Transverse colon (tissue), 4 donors: ENCODE data around the gene CNST. TPM values are rescaled to one million over a fixed set of nuclear protein-coding genes. Genes with fewer than 3 reads are reported as not detected.
"Not testable (repeated sequence)": the region's sequence is repeated elsewhere in the genome, so short reads cannot be mapped to it uniquely, and the experiment has no call there.

Experiments used
- DNase-seq: peaks from one replicate; pipeline ENCODE4 v3.0.0-alpha.2; 2019
- H3K27ac ChIP-seq, 4 donors: fragments of 200-600 bp; sonication (generic); 2 replicates each; pipeline ENCODE4 v1.5.1; 2016 to 2018; ENCODE audit warnings: inconsistent platforms in 4 of 4
- H3K27me3 ChIP-seq: fragments of 200-600 bp; sonication (generic); 2 replicates; pipeline ENCODE4 v1.5.1; 2017; ENCODE audit warnings: inconsistent platforms
- H3K36me3 ChIP-seq, 4 donors: fragments of 200-600 bp; sonication (generic); 2 replicates each; pipeline ENCODE4 v1.5.1; 2017 to 2019; ENCODE audit warnings: inconsistent platforms in 4 of 4
- H3K4me1 ChIP-seq, 4 donors: fragments of 200-600 bp; sonication (generic); 2 replicates each; pipeline ENCODE4 v1.5.1; 2017 to 2020; ENCODE audit warnings: inconsistent platforms in 4 of 4
- H3K4me3 ChIP-seq, 4 donors: fragments of 200-600 bp; sonication (generic); 1 replicate in 1 of 4; 2 replicates in 3 of 4; pipeline versions ENCODE4 v1.5.1 to v1.6.1; 2017 to 2019; ENCODE audit warnings: inconsistent platforms in 4 of 4
- H3K9me3 ChIP-seq, 2 donors: fragments of 200-600 bp; sonication (generic); 2 replicates each; pipeline ENCODE4 v1.5.1; 2017 to 2019; ENCODE audit warnings: inconsistent platforms in 2 of 2
- CTCF ChIP-seq, 5 experiments: fragments of 200-600 bp in 3 of 5; fragments of 450-650 bp in 2 of 5; sonication (generic) in 3 of 5; IDR thresholded peaks; 1 replicate in 2 of 5; 2 replicates in 3 of 5; pipeline ENCODE4 v1.5.1; 2016 to 2017; ENCODE audit warnings: antibody characterized with exemption in 5 of 5, inconsistent platforms in 3 of 5, mild to moderate bottlenecking in 2 of 5, moderate library complexity in 1 of 5
- EP300 ChIP-seq: sonication (generic); formaldehyde crosslinking; IDR thresholded peaks from one replicate; pipeline ENCODE4 v1.6.1; 2017; ENCODE audit warnings: antibody characterized with exemption, low read depth
- POLR2A ChIP-seq: fragments of 450-650 bp; IDR thresholded peaks from one replicate; pipeline ENCODE4 v1.6.1; 2016; ENCODE audit warnings: antibody characterized with exemption, mild to moderate bottlenecking, moderate library complexity
- POLR2AphosphoS5 ChIP-seq, 3 donors: sonication (generic); formaldehyde crosslinking; IDR thresholded peaks; one replicate each; pipeline ENCODE4 v1.6.1; 2016; ENCODE audit warnings: antibody characterized with exemption in 3 of 3
- WGBS, 2 donors: methylation state at CpG; one replicate each; pipeline ENCODE4 v1.1.5; 2018; ENCODE audit warnings: low coverage in 1 of 2; 5-methylcytosine and 5-hydroxymethylcytosine counted together
- in situ Hi-C, 4 donors: fragments of 200-750 bp; cut with MboI; loops; one replicate each; pipeline versions ENCODE4 v1.15.0 to v1.15.1; 2017; ENCODE audit warnings: low sequenced_read_pairs in 3 of 4, low pct_ligation_motif_present in 1 of 4, low pct_unique_long_range_greater_than_20kb in 1 of 4
- intact Hi-C: fragments of 100-400 bp; cut with DNase I; formaldehyde crosslinking; loops from one replicate; pipeline ENCODE4 v1.15.1; 2023; ENCODE audit warnings: low total_unique reads
- total RNA-seq, 4 donors: library from RNA; depleted of rRNA; stranded (reverse); fragments of >200 nt; gene quantifications; one replicate each; pipeline ENCODE4 v1.1.0, GENCODE V29; 2016

The CNST gene
- total RNA-seq, 4 donors from 2014 or later = 44.0 to 83.0 (median 53.5) TPM

- Histone ChIP-seq H3K4me1 (peaks cover 0 to 8% (median 0%) of the 10 kb centered on the region in 4 donors), H3K36me3 (peaks cover 0 to 11% (median 0%) of the 10 kb centered on the region in 4 donors), H3K27me3 (no peaks in the 10 kb centered on the region), H3K27ac (peak overlapping the region; percentile 36 to 69 (median 55)), H3K9me3 (no peaks in the 10 kb centered on the region), H3K4me3 (no peak overlapping the region)
- TF ChIP-seq POLR2A (no peak), POLR2AphosphoS5 (IDR thresholded peaks at IDR 0.05) (no peak), EP300 (no peak)
- DNase-seq = no peak
- in situ Hi-C loops = no loop called here
- intact Hi-C loops = no loop called here
- WGBS, 2 donors = 81 to 86% methylated on average over 13 of the region's 13 CpGs
Observed at GRCh38 chr1:246632281-246633168, 66.3 kb downstream of the CNST start.

DNA sequence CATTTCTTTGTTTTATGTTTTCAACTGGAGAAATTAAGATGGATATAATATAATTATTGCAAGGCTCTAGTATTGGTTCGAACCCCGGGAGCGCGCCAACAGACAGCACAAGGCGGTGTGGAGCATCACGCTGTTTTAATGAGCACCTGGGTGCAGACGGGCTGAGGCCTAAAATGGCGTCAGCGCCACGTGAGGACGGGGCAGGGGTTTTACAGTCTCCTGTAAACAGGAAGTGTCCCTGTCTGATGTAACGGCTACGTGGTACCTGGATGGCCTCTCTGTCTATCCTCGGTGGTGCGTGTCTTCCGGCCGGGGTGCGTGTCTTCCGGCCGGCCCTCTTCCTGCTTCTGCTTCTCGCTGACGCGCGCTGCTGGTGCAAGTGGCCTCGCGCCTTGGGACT is 68.4 kb downstream of the CNST start:
- 96% methylated on average over 26 of the region's 26 CpGs; no CpG with 5 or more reads in 1 of the 2 donors for WGBS, 2 donors
- H3K4me1 ChIP-seq, intact Hi-C loops, H3K27ac ChIP-seq, DNase-seq, H3K9me3 ChIP-seq, H3K4me3 ChIP-seq, H3K27me3 ChIP-seq, in situ Hi-C loops: not testable (repeated sequence)
- H3K36me3 ChIP-seq = peaks cover 0 to 16% (median 0%) of the 10 kb centered on the region in 4 donors

DNA sequence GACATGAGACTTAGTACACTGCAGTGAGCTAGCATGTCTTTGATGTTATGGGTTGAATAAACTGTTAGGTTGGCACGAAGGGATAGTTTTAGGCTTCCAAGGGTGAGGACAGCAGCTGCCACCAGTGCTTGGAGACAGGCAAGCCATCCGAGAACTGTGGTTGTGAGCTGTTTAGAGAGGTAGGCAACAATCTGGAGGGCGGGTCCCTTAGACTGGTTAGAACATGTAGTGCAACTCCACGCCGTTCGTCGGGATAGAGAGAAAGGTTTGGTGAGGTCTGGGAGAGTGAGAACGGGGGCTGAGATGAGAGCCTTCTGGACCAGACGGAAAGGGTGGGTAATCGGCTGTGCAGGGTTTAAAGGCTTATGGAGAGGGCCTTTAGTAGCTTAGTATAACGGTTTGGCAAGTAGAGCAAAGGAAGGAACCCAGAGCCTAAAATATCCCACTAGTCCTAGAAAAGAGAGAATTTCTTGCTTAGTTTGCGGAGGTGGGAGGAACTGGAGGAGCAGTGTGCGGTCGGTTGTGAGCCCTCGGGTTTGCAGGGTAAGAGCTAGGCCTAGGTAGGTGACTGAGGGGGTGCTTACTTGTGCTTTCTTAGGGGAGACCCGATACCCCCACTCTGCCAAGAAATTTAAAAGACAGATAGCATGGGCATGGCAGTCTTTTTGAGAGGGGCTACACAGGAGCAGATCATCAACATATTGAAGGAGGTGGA is 72.8 kb downstream of the CNST start:
- intact Hi-C loops (no loop called here), in situ Hi-C loops (no loop called here)
- 91 to 92% methylated on average over 12 to 16 of the region's 16 CpGs for WGBS, 2 donors
- Histone ChIP-seq H3K27ac (no peak overlapping the region), H3K4me3 (no peak overlapping the region), H3K36me3 (peaks cover 0 to 15% (median 2%) of the 10 kb centered on the region in 4 donors), H3K9me3 (no peaks in the 10 kb centered on the region), H3K27me3 (no peaks in the 10 kb centered on the region), H3K4me1 (peaks cover 0 to 16% (median 2%) of the 10 kb centered on the region in 4 donors)
- no peak for DNase-seq
- TF ChIP-seq POLR2A (no peak), CTCF (IDR thresholded peaks at IDR 0.05) (no peak), POLR2AphosphoS5 (IDR thresholded peaks at IDR 0.05) (no peak), EP300 (no peak)

DNA sequence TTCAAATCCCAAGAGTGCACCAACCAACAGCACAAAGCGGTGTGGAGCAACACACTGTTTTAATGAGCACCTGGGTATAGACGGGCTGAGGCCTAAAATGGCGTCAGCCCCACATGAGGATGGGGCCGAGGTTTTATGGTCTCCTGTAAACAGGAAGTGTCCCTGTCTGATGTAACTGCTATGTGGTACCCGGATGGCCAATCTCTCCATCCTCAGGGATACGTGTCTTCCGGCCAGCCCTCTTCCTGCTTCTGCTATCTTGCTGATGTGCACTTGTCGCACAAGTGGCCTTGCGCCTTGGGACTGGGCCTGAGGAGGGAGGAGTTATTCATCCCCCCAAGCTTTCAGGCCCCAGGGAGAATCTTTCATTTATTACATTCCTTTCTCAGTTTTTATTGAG is 73.5 kb downstream of the CNST start:
- Histone ChIP-seq H3K36me3 (peaks cover 0 to 9% (median 2%) of the 10 kb centered on the region in 4 donors), H3K9me3 (no peaks in the 10 kb centered on the region), H3K27ac (no peak overlapping the region), H3K4me3 (no peak overlapping the region), H3K27me3 (no peaks in the 10 kb centered on the region), H3K4me1 (peaks cover 0 to 16% (median 2%) of the 10 kb centered on the region in 4 donors)
- in situ Hi-C loops (no loop called here), intact Hi-C loops (no loop called here)
- DNase-seq = no peak
- no peak for TF ChIP-seq POLR2A
- TF ChIP-seq CTCF (IDR thresholded peaks at IDR 0.05) = no peak
- TF ChIP-seq POLR2AphosphoS5 (IDR thresholded peaks at IDR 0.05) = no peak
- no peak for TF ChIP-seq EP300
- 64 to 85% methylated on average over 7 to 9 of the region's 9 CpGs for WGBS, 2 donors

- no peaks in the 10 kb centered on the region for H3K27me3 ChIP-seq
- no peaks in the 10 kb centered on the region for H3K9me3 ChIP-seq
- DNase-seq = no peak
- no peak overlapping the region for H3K4me3 ChIP-seq
- 89 to 90% methylated on average over 2 of the region's 2 CpGs for WGBS, 2 donors
- in situ Hi-C loops = no loop called here
- H3K4me1 ChIP-seq = peaks cover 0 to 16% (median 2%) of the 10 kb centered on the region in 4 donors
- intact Hi-C loops = no loop called here
- H3K27ac ChIP-seq = peak overlapping the region in 2 of 4 donors; percentile 3 to 47
- peaks cover 0 to 13% (median 2%) of the 10 kb centered on the region in 4 donors for H3K36me3 ChIP-seq
- TF ChIP-seq POLR2A (no peak), POLR2AphosphoS5 (IDR thresholded peaks at IDR 0.05) (no peak), CTCF (IDR thresholded peaks at IDR 0.05) (no peak), EP300 (no peak)
Observed at GRCh38 chr1:246640747-246641146, 74.5 kb downstream of the CNST start.
